GM10847 (cell line): ENCODE results near the gene TES.

Experiments
- POLR2A ChIP-seq: IDR thresholded peaks from 2 replicates; pipeline ENCODE4 v1.6.1; 2011; ENCODE audit not compliant: insufficient read length; ENCODE audit errors: extremely low read depth

The TES gene

DNA sequence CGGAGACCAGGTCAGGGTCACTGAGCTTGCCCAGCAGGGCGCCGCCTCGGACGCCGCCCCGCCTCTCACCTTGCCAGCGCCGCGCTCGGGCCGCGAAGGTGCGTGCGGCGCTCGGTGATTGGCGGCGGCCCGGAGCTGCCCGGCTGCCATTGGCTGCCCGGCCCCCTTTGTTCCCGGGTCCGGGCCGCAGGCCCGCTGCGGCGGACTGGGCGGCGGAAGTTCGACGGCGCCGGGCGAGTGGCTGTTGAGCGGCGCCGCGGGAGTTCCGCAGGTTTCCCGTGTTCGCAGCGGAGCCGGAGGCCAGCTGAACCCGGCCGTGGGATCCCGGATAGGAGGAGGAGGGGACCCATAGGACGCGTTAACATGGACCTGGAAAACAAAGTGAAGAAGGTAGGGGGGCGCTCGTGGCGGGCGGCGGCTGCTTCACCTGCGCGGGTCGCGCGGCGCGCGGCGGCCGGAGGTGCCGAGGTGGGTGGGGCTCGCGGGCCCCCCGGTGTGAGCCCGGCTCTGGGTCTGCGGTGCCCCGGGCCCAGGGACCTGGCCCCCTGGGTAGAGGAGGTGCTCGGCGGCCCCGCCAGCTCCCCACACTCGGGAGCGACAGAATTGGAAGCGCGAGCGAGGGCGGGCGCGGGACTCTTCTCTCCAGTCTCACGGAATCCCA is at the start of gene TES:
TSS of gene TES (plus strand) at position 195 of the 661 bp plus-strand sequence. CDS start at position 364, 169 bp downstream.
- peak; percentile 53 for TF ChIP-seq POLR2A

DNA sequence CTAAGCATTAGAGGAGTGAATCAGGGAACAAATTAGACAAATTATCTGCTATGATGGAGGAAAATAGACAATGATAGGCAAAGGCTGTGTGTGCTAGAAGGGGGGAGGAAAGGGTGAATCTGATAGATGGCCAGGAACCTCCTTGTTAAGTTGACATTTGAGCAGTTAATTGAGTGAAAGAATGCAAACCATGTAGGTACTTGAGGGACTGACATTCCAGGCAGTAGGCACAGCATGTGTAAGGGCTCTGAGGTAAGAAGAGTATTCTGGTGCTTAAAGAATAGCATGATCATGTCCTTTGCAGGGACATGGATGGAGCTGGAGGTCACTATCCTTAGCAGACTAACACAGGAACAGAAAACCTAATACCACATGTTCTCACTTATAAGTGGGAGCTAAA is 48.6 kb upstream of the TES start:
- no peak for TF ChIP-seq POLR2A

GRCh38 chr7:116162254-116162653 is 48.1 kb upstream of the TES start:
- TF ChIP-seq POLR2A = no peak

GRCh38 chr7:116162992-116163391 is 47.3 kb upstream of the TES start:
- TF ChIP-seq POLR2A = no peak

DNA sequence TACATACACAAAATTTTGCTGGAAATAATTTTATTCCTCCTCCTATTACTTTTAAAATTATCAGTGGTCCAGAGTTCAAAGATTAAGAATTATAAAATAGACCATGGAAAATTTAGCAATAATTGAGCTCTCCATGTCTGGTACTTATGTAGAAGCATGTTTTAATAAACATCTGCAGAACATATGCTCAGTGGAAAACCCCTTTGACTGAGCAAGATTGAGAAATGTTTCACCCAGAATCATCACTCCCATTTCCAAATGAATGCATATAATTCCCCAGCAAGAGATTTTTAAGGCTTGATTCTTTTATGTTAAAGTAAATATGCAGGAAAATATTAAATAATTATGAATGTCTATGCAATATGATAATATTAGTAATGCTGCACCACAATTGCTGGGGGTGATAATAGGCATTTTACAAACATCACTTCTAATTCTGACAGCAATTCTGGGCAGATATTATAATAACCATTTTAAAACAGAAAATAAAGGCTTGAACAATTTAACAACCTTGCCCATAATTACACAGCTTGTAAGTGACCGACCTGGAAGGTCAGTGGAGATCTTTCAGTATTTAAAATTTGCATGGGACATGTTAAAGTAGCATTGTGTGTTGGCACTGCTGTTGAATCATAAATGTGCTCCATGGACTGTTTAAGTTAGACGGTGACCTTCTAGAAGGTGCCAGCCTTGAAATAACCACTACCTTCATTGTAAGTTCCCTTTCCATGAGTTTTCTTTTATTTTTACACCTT is 45.6 kb upstream of the TES start:
- TF ChIP-seq POLR2A = no peak

GRCh38 chr7:116165717-116166116 is 44.6 kb upstream of the TES start:
- no peak for TF ChIP-seq POLR2A

DNA sequence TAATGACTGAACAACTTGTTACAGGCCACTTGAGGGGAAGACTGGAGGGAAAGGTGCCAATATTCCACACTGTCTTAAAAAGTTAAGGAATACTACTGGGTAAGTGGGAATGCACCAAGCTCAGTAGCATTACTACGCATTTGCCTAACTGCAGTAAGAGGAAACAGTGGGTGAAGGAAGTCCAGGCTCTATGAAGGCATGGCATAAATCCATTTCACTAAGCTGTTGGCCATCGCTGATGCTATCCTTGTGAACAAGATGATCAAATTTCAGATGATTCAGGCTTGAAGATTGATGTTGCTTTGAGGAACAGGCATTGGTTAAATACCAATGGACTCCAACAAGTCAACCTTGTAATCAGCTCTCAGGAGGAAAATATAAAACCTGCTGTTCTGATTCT is 44.2 kb upstream of the TES start:
- no peak for TF ChIP-seq POLR2A

- TF ChIP-seq POLR2A = no peak
Measured at GRCh38 chr7:116167177-116167576, 43.2 kb upstream of the TES start.

DNA sequence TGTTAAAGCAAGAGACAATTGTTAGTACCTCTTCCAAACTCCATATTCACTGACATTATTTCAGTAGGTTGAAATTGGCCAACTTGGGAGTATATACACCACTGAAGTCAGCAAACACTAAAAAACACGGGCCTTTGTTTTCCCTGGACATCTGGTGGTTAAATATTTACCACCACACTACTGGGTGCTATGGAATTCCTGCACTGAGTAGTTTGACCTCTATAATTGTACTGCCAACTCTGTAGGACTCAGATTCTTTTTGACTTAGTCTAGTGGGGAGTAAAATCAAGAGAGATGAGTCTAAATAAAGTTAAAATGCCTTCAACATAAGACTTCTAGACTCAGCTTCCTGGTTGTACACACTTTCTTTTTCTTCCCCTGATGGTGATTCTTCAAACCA is 41.3 kb upstream of the TES start:
- TF ChIP-seq POLR2A = no peak

DNA sequence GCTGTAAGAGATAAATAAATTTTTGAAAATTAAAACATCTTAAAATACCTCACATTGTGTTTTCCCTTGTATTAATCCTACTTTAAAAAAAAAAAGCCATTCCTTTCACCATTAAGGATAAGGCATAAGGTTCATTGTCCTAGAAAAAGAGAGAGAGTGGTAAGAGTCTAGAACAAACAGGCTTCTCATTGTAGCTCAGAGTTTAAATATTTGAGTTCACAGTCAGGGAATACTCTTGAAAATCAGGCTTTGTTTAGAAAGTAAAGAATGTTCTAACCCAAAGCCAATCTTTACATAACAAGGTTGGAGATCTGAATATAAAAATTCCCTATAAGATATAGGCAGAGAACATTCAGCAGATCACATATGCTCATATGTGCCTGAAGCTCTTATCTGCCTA is 40.2 kb upstream of the TES start:
- TF ChIP-seq POLR2A = no peak

DNA sequence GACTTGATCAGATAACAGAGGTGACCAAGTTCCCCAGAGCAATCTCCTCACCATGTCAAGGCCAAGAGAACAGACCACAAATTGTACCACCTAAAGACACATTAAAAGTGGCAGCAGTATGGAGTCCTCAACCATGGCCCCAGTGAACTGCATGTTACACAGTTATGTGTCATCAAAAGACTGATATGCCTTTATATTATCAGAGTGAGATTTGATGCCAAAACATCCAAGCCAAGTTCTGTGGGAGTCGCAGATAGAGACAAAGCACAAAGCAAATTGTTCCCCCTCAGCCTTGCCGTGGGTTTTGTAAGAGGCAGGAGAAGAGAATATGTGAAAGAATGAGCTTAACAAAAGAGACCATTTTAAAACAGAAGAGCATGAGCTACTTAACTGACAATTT is 39.2 kb upstream of the TES start:
- TF ChIP-seq POLR2A = no peak

- TF ChIP-seq POLR2A = no peak
Measured at GRCh38 chr7:116172353-116172752, 38.0 kb upstream of the TES start.

- TF ChIP-seq POLR2A = no peak
Measured at GRCh38 chr7:116173051-116174028, 37.0 kb upstream of the TES start.

- TF ChIP-seq POLR2A = no peak
Measured at GRCh38 chr7:116176226-116176625, 34.1 kb upstream of the TES start.

GRCh38 chr7:116177009-116177408 is 33.3 kb upstream of the TES start:
- no peak for TF ChIP-seq POLR2A
